Nephron progenitor cell (in vitro differentiated cells): ENCODE results near the gene SULF2.
A peak's percentile ranks its signal among the peaks of the same experiment; 100 is the strongest.

Source experiments
- DNase-seq: peaks from one replicate; pipeline ENCODE4 v3.0.0; 2021
- H3K27ac Mint-ChIP-seq: 2 replicates; pipeline ENCODE4 v1.8.0; 2021; ENCODE audit warnings: mild to moderate bottlenecking, moderate library complexity, mixed read lengths
- H3K27me3 Mint-ChIP-seq: 2 replicates; pipeline ENCODE4 v1.8.0; 2021; ENCODE audit warnings: mild to moderate bottlenecking, low read depth, mixed read lengths; ENCODE audit not compliant: poor library complexity
- H3K36me3 Mint-ChIP-seq: 2 replicates; pipeline ENCODE4 v1.8.0; 2021; ENCODE audit warnings: low read depth, mixed read lengths
- H3K4me1 Mint-ChIP-seq: 2 replicates; pipeline ENCODE4 v1.8.0; 2021; ENCODE audit warnings: mixed read lengths
- H3K4me3 Mint-ChIP-seq: 2 replicates; pipeline ENCODE4 v1.8.0; 2021; ENCODE audit warnings: mild to moderate bottlenecking, moderate library complexity, mixed read lengths
- H3K9me3 Mint-ChIP-seq: 2 replicates; pipeline ENCODE4 v1.8.0; 2021; ENCODE audit warnings: mild to moderate bottlenecking, moderate library complexity, mixed read lengths
- CTCF ChIP-seq: fragments of 200-600 bp; sonication (generic); IDR thresholded peaks from 2 replicates; pipeline ENCODE4 v1.5.0; 2021; ENCODE audit warnings: antibody characterized with exemption

SULF2 gene

GRCh38 chr20:47748069-47748468 lies 37.2 kb downstream of the SULF2 start:
- H3K27ac Mint-ChIP-seq = peak overlapping the region; percentile 53
- peaks cover 64% of the 10 kb centered on the region for H3K36me3 Mint-ChIP-seq

GRCh38 chr20:47747669-47748031 lies 37.6 kb downstream of the SULF2 start:
- no peak for TF ChIP-seq CTCF
- Mint-ChIP-seq H3K4me3 (no peak overlapping the region), H3K36me3 (peaks cover 64% of the 10 kb centered on the region), H3K27ac (no peak overlapping the region), H3K9me3 (no peaks in the 10 kb centered on the region), H3K4me1 (peaks cover 33% of the 10 kb centered on the region), H3K27me3 (no peaks in the 10 kb centered on the region)
- DNase-seq = no peak

More at GRCh38 chr20:47748069-47748468, 37.2 kb downstream of the SULF2 start:
- H3K4me3 Mint-ChIP-seq = no peak overlapping the region
- H3K9me3 Mint-ChIP-seq = no peaks in the 10 kb centered on the region
- H3K4me1 Mint-ChIP-seq = peaks cover 29% of the 10 kb centered on the region
- H3K27me3 Mint-ChIP-seq = no peaks in the 10 kb centered on the region
- TF ChIP-seq CTCF = no peak
- no peak for DNase-seq

GRCh38 chr20:47744803-47745202 lies 40.5 kb downstream of the SULF2 start:
- Mint-ChIP-seq H3K4me3 (no peak overlapping the region), H3K27me3 (no peaks in the 10 kb centered on the region), H3K27ac (no peak overlapping the region), H3K4me1 (peaks cover 49% of the 10 kb centered on the region), H3K36me3 (peaks cover 42% of the 10 kb centered on the region), H3K9me3 (no peaks in the 10 kb centered on the region)
- no peak for DNase-seq
- no peak for TF ChIP-seq CTCF

GRCh38 chr20:47743671-47744070 lies 41.6 kb downstream of the SULF2 start:
- H3K9me3 Mint-ChIP-seq = no peaks in the 10 kb centered on the region
- peaks cover 39% of the 10 kb centered on the region for H3K36me3 Mint-ChIP-seq
- no peak overlapping the region for H3K27ac Mint-ChIP-seq
- no peak overlapping the region for H3K4me3 Mint-ChIP-seq
- peaks cover 2% of the 10 kb centered on the region for H3K27me3 Mint-ChIP-seq
- no peak for TF ChIP-seq CTCF
- DNase-seq = no peak
- H3K4me1 Mint-ChIP-seq = peaks cover 54% of the 10 kb centered on the region

- no peaks in the 10 kb centered on the region for H3K9me3 Mint-ChIP-seq
- H3K4me3 Mint-ChIP-seq = no peak overlapping the region
- H3K4me1 Mint-ChIP-seq = peaks cover 54% of the 10 kb centered on the region
- no peak for DNase-seq
- H3K27ac Mint-ChIP-seq = peak overlapping the region; percentile 87
- peaks cover 39% of the 10 kb centered on the region for H3K36me3 Mint-ChIP-seq
- TF ChIP-seq CTCF = no peak
- peaks cover 2% of the 10 kb centered on the region for H3K27me3 Mint-ChIP-seq
These were observed 43.3 kb downstream of the SULF2 start for GRCh38 chr20:47741669-47742608.

DNA sequence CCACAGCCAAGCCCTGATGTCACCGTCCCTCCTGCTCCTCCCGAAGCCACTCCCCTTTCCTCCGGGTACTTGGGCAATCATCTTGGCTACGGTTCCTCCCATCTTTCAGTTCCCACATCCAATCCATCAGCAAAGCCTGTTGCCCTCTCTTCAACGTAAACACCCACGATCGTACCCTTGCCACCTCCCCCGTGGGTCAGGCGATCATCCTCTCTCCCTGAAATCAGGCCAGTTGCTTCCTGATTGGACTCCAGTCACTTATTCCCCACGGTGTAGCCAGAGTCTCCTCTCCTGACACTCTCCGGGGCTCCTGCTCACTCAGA lies 44.5 kb downstream of the SULF2 start:
- no peak for TF ChIP-seq CTCF
- H3K4me1 Mint-ChIP-seq = peaks cover 46% of the 10 kb centered on the region
- peaks cover 2% of the 10 kb centered on the region for H3K27me3 Mint-ChIP-seq
- no peak for DNase-seq
- no peaks in the 10 kb centered on the region for H3K9me3 Mint-ChIP-seq
- no peak overlapping the region for H3K4me3 Mint-ChIP-seq
- peak overlapping the region; percentile 92 for H3K27ac Mint-ChIP-seq
- H3K36me3 Mint-ChIP-seq = peaks cover 43% of the 10 kb centered on the region
